GM12874 (cell line): ENCODE results near the gene BTG2.

Experiments used
- CTCF ChIP-seq: IDR thresholded peaks from 2 replicates; pipeline ENCODE4 v1.5.1; 2011; ENCODE audit warnings: low read depth, mild to moderate bottlenecking, control low read depth, low read length, moderate library complexity; ENCODE audit not compliant: insufficient read depth

Gene BTG2

GRCh38 chr1:203269654-203270020, 35.7 kb upstream of the BTG2 start:
- no peak for TF ChIP-seq CTCF

GRCh38 chr1:203270448-203270847, 34.9 kb upstream of the BTG2 start:
- no peak for TF ChIP-seq CTCF

DNA sequence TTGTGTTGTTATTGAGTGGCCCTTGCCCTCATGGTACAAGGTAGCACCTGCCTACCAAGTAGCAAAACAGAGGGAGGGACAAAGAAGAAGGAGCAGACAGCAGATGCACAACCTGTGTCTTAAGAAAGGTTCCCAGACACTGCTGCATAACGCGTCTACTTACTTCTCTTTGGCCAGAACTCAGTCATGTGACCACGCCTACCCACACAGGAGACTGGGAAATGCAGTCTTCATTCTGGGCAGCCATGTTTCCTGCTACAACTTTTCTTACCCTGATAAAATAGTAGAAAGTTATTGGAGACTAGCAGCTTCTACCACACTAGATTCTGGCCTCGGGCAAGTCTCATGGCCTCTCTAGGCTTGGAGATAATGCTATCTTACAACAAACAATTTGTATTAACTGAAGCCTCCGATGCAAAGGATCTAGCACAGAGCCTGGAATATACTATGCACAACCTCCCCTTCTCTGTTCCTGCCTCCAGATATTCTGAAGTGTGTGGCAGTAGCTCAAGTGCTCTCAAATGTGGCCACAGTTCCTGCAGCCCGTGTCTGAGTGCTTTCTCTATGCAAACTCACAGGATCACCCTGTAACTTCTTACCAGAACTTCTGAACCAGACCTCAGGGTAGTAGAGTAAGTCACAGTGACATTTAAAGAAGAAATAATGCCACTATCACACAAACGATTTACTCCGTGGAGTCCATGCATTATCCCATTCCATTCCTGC, 34.1 kb upstream of the BTG2 start:
- no peak for TF ChIP-seq CTCF

- TF ChIP-seq CTCF, result no peak
Observed at GRCh38 chr1:203271962-203272632, 33.2 kb upstream of the BTG2 start.

GRCh38 chr1:203272633-203273205, 32.6 kb upstream of the BTG2 start:
- TF ChIP-seq CTCF, result no peak

GRCh38 chr1:203273206-203273868, 32.0 kb upstream of the BTG2 start:
- TF ChIP-seq CTCF, result peak; percentile 95
